Renal cortex interstitium (tissue), 11 donors: ENCODE data around the gene UBE4B. TPM values are rescaled to one million over a fixed set of nuclear protein-coding genes. Genes with fewer than 3 reads are reported as not detected.
"Not testable (repeated sequence)": the region's sequence is repeated elsewhere in the genome, so short reads cannot be mapped to it uniquely, and the experiment has no call there.

Experiments used
- DNase-seq, 11 donors: peaks; one replicate each; pipeline ENCODE4 v3.0.0-alpha.2; 2013; ENCODE audit warnings: low read depth in 9 of 11, low spot score in 4 of 11; ENCODE audit errors: extremely low read depth in 1 of 11
- polyA plus RNA-seq, 3 donors: library from polyadenylated mRNA; unstranded; fragments of 120-200 nt; gene quantifications; one replicate each; pipeline ENCODE4 v1.2.1, GENCODE V29; 2013; ENCODE audit not compliant: insufficient read length in 3 of 3

The UBE4B gene
- polyA plus RNA-seq, 3 donors = 50.7 to 59.1 (median 55.0) TPM

- DNase-seq = no peak
These were observed 31.1 kb downstream of the UBE4B start for GRCh38 chr1:10063878-10064277.

DNA sequence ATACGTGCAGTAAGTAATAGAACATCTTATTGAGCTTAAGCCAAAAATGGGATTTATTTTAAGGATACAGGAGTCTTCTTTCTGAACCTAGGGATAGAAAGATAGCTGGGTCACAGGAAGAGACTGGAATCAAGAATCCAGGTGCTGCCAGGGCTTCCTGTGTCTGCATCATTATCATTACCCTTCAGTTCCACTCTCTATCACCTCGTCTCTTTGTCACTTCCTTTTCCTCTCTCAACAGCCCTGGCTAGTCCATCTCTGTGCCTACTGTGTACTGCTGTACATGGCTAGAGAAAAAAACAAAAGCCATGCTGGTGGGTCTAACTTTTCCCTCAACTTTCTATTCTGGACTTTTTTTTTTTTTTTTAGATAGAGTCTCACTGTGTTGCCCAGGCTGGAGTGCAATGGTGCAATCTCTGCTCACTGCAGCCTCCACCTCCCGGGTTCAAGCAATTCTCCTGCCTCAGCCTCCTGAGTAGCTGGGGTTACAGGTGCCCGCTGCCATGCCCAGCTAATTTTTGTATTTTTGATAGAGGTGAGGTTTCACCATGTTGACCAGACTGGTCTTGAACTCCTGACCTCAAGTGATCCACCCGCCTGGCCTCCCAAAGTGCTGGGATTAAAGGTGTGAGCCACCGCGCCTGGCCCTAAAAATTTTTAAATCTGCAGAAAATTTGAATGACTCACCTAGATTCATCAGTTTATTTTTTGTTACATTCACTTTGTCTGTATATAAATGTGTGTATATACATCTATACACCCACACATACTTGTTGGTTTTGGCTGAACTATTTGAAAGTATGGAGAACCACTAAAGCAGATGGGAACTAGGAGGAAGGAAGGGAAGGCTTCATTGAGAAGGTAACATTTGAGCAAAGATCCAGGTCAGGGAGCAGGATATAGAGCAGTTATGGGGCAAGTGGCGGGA, 31.9 kb downstream of the UBE4B start:
- no peak for DNase-seq

GRCh38 chr1:10065344-10065685, 32.6 kb downstream of the UBE4B start:
- no peak for DNase-seq

GRCh38 chr1:10065760-10066159, 33.0 kb downstream of the UBE4B start:
- no peak for DNase-seq

GRCh38 chr1:10068605-10069294, 36.0 kb downstream of the UBE4B start:
- DNase-seq = no peak

DNA sequence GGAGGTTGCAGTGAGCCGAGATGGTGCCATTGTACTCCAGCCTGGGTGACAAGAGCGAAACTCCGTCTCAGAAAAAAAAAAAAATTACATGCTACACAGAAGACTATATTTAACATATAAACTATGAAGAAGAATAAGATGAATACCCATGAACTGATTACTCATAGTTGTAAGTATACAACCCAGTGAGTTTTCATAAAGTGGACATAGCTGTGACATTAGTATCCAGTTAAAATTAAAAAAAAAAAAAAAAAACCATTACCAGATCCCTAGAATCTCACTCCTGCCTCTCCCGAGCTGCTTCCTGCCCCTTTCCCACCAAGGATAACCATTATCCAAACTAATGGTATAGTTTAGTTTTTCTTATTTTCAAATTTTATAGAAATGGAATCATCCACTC, 37.4 kb downstream of the UBE4B start:
- DNase-seq = no peak

DNA sequence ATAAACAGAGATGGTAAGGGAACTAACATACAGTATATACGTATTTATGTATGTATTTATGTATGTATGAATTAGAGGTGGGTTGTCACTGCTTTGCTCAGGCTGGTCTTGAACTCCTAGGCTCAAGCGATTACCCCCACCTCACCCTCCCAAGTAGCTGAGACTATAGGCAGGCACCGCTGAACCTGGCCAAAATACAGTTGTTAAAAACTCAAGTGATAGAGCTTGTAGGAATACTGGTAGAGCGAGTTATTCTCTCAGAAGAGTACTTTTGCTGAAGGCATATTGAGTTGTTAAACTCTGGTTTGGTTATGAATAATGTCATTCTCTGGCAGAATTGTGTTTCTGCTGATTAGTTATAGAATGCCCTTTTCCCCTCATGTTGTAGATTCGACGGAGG, 38.9 kb downstream of the UBE4B start:
- DNase-seq = no peak

- not testable (repeated sequence) for DNase-seq
These were observed 40.6 kb downstream of the UBE4B start for GRCh38 chr1:10073371-10073770.

DNA sequence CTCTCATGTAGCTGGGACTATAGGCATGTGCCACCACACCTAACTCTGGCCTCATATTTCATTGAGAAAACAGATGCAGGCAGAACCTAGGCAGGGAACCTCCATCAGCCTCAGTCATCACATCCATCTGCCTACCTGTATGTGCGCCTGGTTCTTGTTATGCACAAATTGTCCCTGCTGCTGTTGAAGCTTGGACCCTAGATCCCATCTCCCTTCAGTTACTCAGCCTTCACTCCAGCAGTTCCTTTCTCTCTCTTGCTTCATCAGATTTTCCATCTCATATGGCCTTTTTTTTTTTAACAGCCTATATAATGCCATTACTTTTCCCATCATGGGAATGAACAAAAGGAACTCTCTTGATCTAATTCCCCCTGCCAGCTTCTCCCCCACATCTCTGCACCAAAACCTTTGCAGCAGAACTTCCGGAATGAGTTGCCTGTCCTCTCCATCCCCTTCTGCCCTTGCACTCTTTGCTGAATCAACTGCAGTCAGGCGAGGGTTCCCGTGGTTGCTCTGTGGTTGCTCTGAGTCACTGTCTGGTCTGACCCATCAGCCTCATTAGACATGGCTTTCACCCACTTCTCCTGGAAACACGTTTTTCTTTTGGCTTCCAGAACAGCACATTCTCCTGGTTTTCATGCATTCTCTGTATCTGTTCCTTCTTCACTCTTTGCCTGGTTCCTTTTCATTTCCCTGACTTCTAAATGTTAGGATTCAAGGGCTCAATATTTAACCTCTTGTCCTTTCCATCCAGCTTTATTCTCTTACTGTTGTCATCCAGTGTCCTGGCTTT, 41.5 kb downstream of the UBE4B start:
- DNase-seq = no peak

DNA sequence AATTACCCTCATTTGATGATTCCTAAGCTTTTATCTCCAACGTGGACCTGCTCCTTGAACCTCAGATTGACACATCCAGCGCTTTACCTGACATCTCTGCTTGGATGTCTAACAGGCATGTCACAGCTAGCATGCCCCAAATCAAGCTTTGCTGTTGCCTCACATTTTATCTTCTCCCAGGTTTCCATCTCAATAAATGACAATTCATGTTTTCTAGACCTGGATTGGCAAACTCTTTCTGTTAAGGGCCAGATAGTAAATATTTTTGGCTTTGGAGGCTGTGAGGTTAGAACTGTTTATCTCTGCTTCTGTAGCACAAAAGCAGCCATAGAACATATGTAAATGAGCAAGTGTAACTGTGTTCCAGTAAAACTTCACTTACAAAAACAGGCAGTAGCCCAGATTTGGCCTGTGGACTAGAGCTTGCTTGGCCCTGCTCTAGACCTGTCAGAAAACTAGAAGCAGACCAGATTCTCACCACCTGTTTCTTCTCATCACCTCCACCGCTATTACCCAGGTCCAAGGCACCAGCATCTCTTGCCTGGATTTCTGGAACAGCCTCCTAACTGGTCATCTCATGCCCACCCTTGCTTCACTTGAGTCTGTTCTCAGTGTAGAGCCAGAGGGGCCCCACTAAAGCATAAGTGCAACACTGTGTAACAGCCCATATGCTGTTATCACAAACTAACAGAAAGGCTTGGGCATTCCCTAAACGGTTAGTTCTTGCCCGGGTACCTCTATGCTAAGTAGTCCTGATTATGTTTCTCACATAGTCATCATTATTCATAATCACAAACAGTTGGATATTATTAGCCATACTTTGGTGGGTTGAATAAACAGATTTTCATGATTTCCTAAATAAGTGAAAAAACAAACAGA, 42.3 kb downstream of the UBE4B start:
- DNase-seq = no peak

- no peak for DNase-seq
These were observed 43.0 kb downstream of the UBE4B start for GRCh38 chr1:10075732-10076131.

- no peak for DNase-seq
These were observed 45.7 kb downstream of the UBE4B start for GRCh38 chr1:10078494-10078893.

DNA sequence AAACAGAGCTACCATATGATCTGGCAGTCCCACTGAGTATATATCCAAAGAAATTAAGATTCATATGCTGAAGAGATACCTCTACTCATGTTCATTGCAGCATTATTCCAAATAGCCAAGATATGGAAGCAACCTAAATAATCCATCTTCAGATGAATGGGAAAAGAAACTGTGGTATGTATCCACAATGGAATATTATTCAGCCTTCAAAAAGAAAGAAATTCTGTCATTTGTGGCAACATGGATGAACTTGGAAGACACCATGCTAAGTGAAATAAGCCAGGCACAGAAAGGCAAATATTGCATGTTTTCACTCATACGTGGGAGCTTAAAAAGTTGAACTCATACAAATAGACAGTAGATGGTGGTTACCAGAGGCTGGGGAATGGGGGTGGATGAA, 47.8 kb downstream of the UBE4B start:
- DNase-seq = no peak

DNA sequence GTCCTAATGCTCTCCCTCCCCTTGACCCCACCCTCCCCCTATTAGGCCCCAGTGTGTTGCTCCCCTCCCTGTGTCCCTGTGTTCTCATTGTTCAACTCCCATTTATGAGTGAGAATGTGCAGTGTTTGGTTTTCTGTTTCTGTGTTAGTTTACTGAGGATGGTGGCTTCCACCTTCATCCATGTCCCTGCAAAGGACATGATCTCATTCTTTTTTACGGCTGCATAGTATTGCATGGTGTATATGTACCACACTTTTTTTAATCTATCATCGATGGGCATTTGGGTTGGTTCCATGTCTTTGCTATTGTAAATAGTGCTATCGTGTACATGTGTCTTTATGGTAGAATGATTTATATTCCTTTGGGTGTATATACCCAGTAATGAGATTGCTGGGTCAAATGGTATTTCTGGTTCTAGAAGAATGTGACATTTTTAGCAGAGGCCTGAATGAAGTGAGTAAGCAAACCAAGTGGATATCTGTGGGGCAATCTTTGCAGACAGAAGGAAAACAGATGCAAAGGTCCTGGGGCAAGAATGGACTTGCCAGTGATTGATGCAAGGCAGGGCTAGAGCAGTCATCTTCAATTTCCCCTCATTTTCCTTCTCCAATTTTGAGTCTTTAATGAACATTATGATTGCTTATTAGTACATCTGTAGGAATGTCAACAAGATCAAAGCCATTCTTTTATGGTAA, 50.2 kb downstream of the UBE4B start:
- no peak for DNase-seq

- DNase-seq = no peak
These were observed 51.3 kb downstream of the UBE4B start for GRCh38 chr1:10084045-10084444.

DNA sequence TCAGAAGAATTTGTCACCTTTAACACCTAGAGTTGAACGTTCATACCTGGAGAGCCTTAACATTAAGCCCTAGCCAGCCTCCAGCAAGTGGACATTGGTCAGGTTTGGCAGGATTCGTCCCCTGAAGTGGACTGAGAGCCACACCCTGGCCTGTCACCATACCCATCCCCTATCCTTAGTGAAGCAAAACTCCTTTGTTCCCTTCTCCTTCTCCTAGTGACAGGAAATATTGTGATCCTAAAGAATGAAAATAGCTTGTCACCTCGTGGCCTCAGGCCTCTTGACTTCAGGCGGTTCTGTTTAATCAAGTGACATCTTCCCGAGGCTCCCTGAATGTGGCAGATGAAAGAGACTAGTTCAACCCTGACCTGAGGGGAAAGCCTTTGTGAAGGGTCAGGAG, 52.3 kb downstream of the UBE4B start:
- DNase-seq = no peak

GRCh38 chr1:10087210-10087609, 54.5 kb downstream of the UBE4B start:
- DNase-seq = no peak

- no peak for DNase-seq
These were observed 69.2 kb downstream of the UBE4B start for GRCh38 chr1:10101929-10102328.
